Mesenchymal stem cell (in vitro differentiated cells and primary cell): ENCODE measurements around the gene ARGLU1.

Source experiments
- DNase-seq: peaks from one replicate; pipeline ENCODE4 v3.0.0-alpha.2; 2013
- H2AFZ ChIP-seq: one replicate; pipeline ENCODE4 v1.6.1; 2013; ENCODE audit warnings: low read depth, mild to moderate bottlenecking, control low read depth, inconsistent platforms, low read length, moderate library complexity
- H2AK5ac ChIP-seq: 2 replicates; pipeline ENCODE4 v1.6.1; 2013; ENCODE audit warnings: low read length, moderate library complexity, mild to moderate bottlenecking, inconsistent platforms; ENCODE audit not compliant: severe bottlenecking
- H2BK120ac ChIP-seq: one replicate; pipeline ENCODE4 v1.6.1; 2013; ENCODE audit warnings: low read depth, mild to moderate bottlenecking, inconsistent platforms, low read length, moderate library complexity
- H2BK12ac ChIP-seq, 2 experiments: one replicate each; pipeline ENCODE4 v1.6.1; 2013; ENCODE audit warnings: inconsistent platforms in 2 of 2, low read length in 2 of 2, mild to moderate bottlenecking in 2 of 2, moderate library complexity in 2 of 2, control low read depth in 1 of 2
- H2BK15ac ChIP-seq: one replicate; pipeline ENCODE4 v1.6.1; 2013; ENCODE audit warnings: mild to moderate bottlenecking, low read depth, inconsistent platforms; ENCODE audit not compliant: poor library complexity, severe bottlenecking
- H2BK5ac ChIP-seq: 2 replicates; pipeline ENCODE4 v1.6.1; 2013; ENCODE audit warnings: low read depth, mild to moderate bottlenecking, low read length, control low read depth, inconsistent platforms; ENCODE audit not compliant: poor library complexity, severe bottlenecking
- H3K14ac ChIP-seq, 2 experiments: one replicate each; pipeline ENCODE4 v1.6.1; 2013; ENCODE audit warnings: inconsistent platforms in 2 of 2, low read length in 2 of 2, control low read depth in 1 of 2, mild to moderate bottlenecking in 1 of 2, moderate library complexity in 1 of 2
- H3K18ac ChIP-seq, 2 experiments: one replicate each; pipeline ENCODE4 v1.6.1; 2013; ENCODE audit warnings: inconsistent platforms in 2 of 2, low read length in 2 of 2, control low read depth in 1 of 2, low read depth in 1 of 2, mild to moderate bottlenecking in 1 of 2
- H3K23ac ChIP-seq, 2 experiments: one replicate each; pipeline ENCODE4 v1.6.1; 2013; ENCODE audit warnings: inconsistent platforms in 2 of 2, low read length in 2 of 2, mild to moderate bottlenecking in 2 of 2, moderate library complexity in 2 of 2, control low read depth in 1 of 2
- H3K27ac ChIP-seq: 2 replicates; pipeline ENCODE4 v1.5.1; 2013; ENCODE audit warnings: mild to moderate bottlenecking, moderate library complexity, low read length, control low read depth, inconsistent platforms; ENCODE audit not compliant: poor library complexity, severe bottlenecking
- H3K27me3 ChIP-seq, 2 experiments: 2 replicates each; pipeline versions ENCODE4 v1.6.1 to v1.7.0; 2013; ENCODE audit warnings: low read length in 2 of 2, mild to moderate bottlenecking in 2 of 2, moderate library complexity in 2 of 2, control low read depth in 1 of 2, inconsistent platforms in 1 of 2; ENCODE audit not compliant: control insufficient read depth in 1 of 2, insufficient read depth in 1 of 2
- H3K36me3 ChIP-seq, 2 experiments: 2 replicates each; pipeline versions ENCODE4 v1.6.1 to v1.7.0; 2013; ENCODE audit warnings: low read length in 2 of 2, control low read depth in 1 of 2, inconsistent platforms in 1 of 2, low read depth in 1 of 2, mild to moderate bottlenecking in 1 of 2; ENCODE audit not compliant: insufficient read depth in 2 of 2, control insufficient read depth in 1 of 2
- H3K4ac ChIP-seq, 2 experiments: one replicate each; pipeline ENCODE4 v1.6.1; 2013; ENCODE audit warnings: inconsistent platforms in 2 of 2, low read length in 2 of 2, mild to moderate bottlenecking in 2 of 2, moderate library complexity in 2 of 2, control low read depth in 1 of 2, low read depth in 1 of 2
- H3K4me1 ChIP-seq: 2 replicates; pipeline ENCODE4 v1.6.1; 2013; ENCODE audit warnings: low read depth, low read length, control low read depth; ENCODE audit not compliant: control insufficient read depth, insufficient read depth
- H3K4me2 ChIP-seq: 2 replicates; pipeline ENCODE4 v1.6.1; 2013; ENCODE audit warnings: low read length, mild to moderate bottlenecking, inconsistent platforms; ENCODE audit not compliant: poor library complexity, severe bottlenecking
- H3K4me3 ChIP-seq, 2 experiments: 2 replicates each; pipeline versions ENCODE4 v1.5.1 to v1.7.0; 2013; ENCODE audit warnings: low read length in 2 of 2, mild to moderate bottlenecking in 2 of 2, control low read depth in 1 of 2, low read depth in 1 of 2; ENCODE audit not compliant: insufficient read depth in 1 of 2
- H3K79me1 ChIP-seq: replicated peaks from 2 replicates; pipeline ENCODE4 v1.6.1; 2013; ENCODE audit warnings: mild to moderate bottlenecking, control low read depth, low read length, inconsistent platforms; ENCODE audit not compliant: poor library complexity, severe bottlenecking
- H3K9ac ChIP-seq: 2 replicates; pipeline ENCODE4 v1.7.0; 2013; ENCODE audit warnings: mild to moderate bottlenecking, low read length, moderate library complexity
- H3K9me3 ChIP-seq: 2 replicates; pipeline ENCODE4 v1.7.0; 2013; ENCODE audit warnings: mild to moderate bottlenecking, low read length; ENCODE audit not compliant: control insufficient read depth
- H4K8ac ChIP-seq: one replicate; pipeline ENCODE4 v1.6.1; 2013; ENCODE audit warnings: inconsistent platforms, mild to moderate bottlenecking, low read length, moderate library complexity
- H4K91ac ChIP-seq: one replicate; pipeline ENCODE4 v1.6.1; 2013; ENCODE audit warnings: mild to moderate bottlenecking, low read length, inconsistent platforms
- WGBS: methylation state at CpG from one replicate; pipeline ENCODE4 v1.1.7; 2013; ENCODE audit warnings: mixed read lengths; 5-methylcytosine and 5-hydroxymethylcytosine counted together

ARGLU1 gene

DNA sequence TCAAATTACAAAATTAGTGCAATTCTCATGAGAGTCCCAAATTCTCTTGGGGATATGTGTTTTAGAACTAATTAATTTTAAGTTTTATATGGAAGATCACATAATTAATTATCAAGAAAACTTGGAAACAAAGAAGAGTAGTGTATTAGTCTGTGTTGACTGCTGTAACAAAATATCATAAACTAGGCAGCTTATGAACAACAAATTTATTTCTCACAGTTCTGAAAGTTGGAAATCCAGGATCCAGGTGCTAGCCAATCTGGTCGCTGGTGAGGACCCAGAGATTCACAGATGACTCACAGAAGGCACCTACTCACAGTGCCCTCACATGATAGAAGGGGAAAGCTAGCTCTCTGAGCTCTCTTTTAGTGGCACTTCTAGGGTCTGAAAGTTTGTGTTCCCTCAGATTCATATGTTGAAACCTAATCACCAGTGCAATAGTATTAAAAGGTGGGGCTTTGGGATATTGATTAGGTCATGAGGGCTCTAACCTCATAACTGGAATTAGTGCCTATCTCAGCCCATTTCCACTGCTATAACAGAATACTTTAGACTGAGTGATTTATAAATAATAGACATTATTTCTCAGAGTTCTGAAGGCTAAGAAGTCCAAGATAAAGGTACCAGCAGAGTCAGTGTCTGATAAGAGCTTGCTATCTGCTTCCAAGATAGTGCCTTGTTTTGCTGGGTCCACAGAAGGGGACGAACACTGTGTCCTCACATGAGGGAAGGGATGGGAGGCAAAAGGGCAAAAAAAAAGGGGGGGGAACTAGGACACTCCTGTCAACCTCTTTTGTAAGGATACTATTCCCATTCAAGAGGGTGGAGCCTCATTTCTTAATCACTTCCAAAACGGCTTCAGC lies 1.5 kb upstream of the ARGLU1 start:
- Histone ChIP-seq H3K4me1 (peaks cover under 1% of the 10 kb centered on the region), H3K27ac (no peak overlapping the region), H3K23ac (no peak overlapping the region), H3K79me1 (peaks cover 2% of the 10 kb centered on the region), H3K36me3 (peaks cover 0 to 4% of the 10 kb centered on the region in 2 experiments), H3K4me3 (no peak overlapping the region), H3K14ac (no peak overlapping the region), H2BK12ac (no peak overlapping the region), H3K18ac (no peak overlapping the region), H2AK5ac (no peak overlapping the region), H3K4me2 (no peak overlapping the region), H4K91ac (no peak overlapping the region), H3K9me3 (no peaks in the 10 kb centered on the region), H2BK15ac (no peak overlapping the region), H3K27me3 (no peaks in the 10 kb centered on the region), H2BK5ac (no peak overlapping the region), H3K9ac (peak overlapping the region; percentile 44), H2AFZ (no peak overlapping the region), H2BK120ac (no peak overlapping the region), H4K8ac (no peak overlapping the region), H3K4ac (no peak overlapping the region)
- DNase-seq = no peak
- WGBS = 72% methylated on average over 2 of the region's 3 CpGs

DNA sequence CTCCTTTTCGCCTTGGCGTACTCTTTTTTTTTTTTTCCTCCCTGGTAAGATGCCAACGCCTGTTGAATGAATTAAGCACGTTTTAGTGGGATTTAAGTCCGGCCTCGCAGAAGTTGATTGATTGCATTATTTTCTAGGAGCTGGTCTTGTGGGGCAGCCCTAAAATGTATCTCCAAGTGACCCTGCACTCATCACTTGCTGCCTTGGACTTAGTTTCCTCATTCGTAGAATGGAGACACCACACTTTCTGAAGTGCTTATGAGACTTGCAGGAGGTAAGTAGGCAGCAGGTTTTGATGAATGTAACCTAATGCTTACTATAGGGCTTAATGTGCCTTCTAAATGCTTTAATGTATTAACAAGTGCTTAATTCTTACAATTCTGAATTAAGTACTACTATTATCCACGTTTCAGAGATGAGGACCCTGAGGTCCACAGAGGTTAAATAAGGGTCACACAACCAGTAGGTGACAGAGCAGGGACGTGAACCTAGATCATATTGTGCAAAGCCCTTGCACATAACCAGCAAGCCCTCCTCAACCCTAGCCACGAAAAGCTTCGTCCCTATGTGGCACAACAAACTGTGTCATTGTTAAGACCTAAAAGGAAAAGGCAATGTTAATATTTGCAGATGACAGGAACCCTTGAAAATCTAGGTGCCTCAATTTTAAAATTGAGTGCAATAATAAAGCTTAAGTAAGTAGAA lies 514 bp upstream of the ARGLU1 start:
- Histone ChIP-seq H3K4me1 (peaks cover 2% of the 10 kb centered on the region), H3K4me3 (peak overlapping the region in 1 of 2 experiments; percentile 89), H3K79me1 (peaks cover 2% of the 10 kb centered on the region), H2BK12ac (no peak overlapping the region), H2AK5ac (no peak overlapping the region), H2AFZ (peak overlapping the region; percentile 74), H3K9me3 (no peaks in the 10 kb centered on the region), H2BK5ac (no peak overlapping the region), H2BK15ac (no peak overlapping the region), H2BK120ac (no peak overlapping the region), H3K4me2 (peak overlapping the region; percentile 66), H3K36me3 (peaks cover 0 to 4% of the 10 kb centered on the region in 2 experiments), H3K9ac (peak overlapping the region; percentile 97), H3K4ac (no peak overlapping the region), H3K18ac (no peak overlapping the region), H4K91ac (no peak overlapping the region), H3K14ac (no peak overlapping the region), H4K8ac (no peak overlapping the region), H3K27ac (no peak overlapping the region), H3K27me3 (no peaks in the 10 kb centered on the region), H3K23ac (no peak overlapping the region)
- no peak for DNase-seq
- WGBS = 30% methylated on average over 8 of the region's 11 CpGs

DNA sequence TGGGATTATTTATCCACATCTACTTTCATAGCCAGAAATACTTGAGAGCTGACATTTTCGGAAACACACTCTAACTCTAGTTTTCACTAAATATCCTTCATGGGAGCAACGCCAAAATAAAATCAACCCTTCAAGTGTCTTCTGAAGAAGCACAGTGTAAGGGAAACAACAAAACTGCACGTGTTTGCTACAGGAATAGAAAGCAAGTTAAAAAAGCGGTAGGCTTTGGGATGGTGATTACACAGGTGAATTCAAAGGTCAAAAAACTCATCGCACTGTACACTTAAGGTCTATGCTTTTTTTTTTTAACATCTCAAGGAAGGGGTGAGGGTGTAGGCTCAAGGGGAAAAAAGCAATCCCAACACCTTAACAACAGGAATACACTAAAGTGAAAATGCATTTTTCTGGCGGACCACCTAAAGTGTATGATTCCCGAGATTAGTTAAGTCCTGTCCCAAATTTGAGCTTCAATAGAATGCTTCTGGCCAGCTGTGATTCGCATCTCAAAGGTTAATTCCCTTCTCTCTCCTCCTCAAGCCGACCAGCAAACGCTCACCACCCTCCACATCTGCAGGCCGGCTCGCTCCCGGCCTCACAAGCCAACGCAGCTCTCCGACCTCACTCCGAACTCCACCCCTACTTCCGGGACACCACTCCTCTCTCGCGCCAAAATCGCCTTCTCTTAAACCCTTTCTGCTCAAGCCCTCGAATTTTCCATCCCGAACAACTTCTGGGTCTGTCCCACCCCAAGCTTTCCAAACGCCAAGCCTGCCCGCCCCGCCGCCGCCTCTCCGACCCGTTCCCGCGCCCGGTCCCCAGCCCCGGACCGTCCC lies 1.1 kb downstream of the ARGLU1 start:
- Histone ChIP-seq H3K27me3 (no peaks in the 10 kb centered on the region), H3K4me2 (peak overlapping the region; percentile 76), H3K14ac (peak overlapping the region in 1 of 2 experiments; percentile 99), H3K9ac (peak overlapping the region; percentile 97), H3K27ac (no peak overlapping the region), H2BK15ac (peak overlapping the region; percentile 96), H2AFZ (no peak overlapping the region), H2BK12ac (peak overlapping the region in 1 of 2 experiments; percentile 95), H2AK5ac (no peak overlapping the region), H2BK120ac (peak overlapping the region; percentile 89), H3K4me3 (peak overlapping the region; percentile 89 to 99), H3K4ac (peak overlapping the region in 1 of 2 experiments; percentile 92), H3K9me3 (no peaks in the 10 kb centered on the region), H3K4me1 (peaks cover 2% of the 10 kb centered on the region), H4K91ac (no peak overlapping the region), H3K36me3 (peaks cover 0 to 4% of the 10 kb centered on the region in 2 experiments), H3K79me1 (peaks cover 2% of the 10 kb centered on the region), H4K8ac (no peak overlapping the region), H2BK5ac (no peak overlapping the region), H3K23ac (peak overlapping the region in 1 of 2 experiments; percentile 10), H3K18ac (peak overlapping the region; percentile 95 to 99)
- under 1% methylated on average over 31 of the region's 34 CpGs for WGBS
- peak; percentile 61 for DNase-seq
